Measurements from ENCODE around the gene CYGB. TPM values are rescaled to one million over a fixed set of nuclear protein-coding genes. Genes with fewer than 3 reads are reported as not detected.

The CYGB gene
- 0.95 and 3.3 TPM in 2 replicates for total RNA-seq

DNA sequence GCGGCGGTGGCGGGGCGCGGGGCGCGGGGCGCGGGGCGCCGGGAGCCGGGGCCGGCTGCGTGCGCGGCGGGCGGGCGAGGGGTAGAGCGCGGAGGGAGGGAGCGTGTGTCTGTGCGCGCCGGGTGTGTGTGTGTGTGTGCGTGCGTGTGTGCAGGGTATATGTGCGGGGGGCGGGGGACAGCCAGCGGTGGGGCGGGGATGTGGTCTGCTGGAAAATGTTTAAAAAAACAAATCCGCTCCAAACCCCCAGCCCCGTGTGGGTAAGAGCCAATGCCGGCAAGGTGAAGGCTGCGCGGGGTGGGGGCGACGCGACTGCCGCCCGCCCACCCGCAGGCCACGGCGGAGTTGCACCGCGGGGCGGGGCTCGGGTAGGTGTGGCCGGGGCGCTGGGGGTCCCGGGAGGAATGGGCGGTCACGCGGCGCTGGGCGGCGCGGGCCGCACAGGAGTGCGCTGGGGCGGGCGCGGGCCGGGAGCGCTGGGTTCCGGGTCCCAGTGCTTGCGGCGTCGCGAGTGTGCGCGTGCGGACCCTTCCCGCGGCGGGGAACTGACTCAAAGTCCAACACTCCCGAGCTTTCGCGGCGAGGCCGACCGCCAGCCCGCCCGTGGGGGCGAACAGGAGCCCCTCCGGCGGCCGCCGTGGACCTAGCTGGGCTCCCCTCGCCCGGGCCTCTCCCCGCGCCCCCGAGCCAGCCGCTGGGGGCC, at the start of gene CYGB:
Gene CYGB (minus strand): TSS at position 132 of the 703 bp plus-strand sequence. CDS start 167 bp downstream, outside the sequence.

DNA sequence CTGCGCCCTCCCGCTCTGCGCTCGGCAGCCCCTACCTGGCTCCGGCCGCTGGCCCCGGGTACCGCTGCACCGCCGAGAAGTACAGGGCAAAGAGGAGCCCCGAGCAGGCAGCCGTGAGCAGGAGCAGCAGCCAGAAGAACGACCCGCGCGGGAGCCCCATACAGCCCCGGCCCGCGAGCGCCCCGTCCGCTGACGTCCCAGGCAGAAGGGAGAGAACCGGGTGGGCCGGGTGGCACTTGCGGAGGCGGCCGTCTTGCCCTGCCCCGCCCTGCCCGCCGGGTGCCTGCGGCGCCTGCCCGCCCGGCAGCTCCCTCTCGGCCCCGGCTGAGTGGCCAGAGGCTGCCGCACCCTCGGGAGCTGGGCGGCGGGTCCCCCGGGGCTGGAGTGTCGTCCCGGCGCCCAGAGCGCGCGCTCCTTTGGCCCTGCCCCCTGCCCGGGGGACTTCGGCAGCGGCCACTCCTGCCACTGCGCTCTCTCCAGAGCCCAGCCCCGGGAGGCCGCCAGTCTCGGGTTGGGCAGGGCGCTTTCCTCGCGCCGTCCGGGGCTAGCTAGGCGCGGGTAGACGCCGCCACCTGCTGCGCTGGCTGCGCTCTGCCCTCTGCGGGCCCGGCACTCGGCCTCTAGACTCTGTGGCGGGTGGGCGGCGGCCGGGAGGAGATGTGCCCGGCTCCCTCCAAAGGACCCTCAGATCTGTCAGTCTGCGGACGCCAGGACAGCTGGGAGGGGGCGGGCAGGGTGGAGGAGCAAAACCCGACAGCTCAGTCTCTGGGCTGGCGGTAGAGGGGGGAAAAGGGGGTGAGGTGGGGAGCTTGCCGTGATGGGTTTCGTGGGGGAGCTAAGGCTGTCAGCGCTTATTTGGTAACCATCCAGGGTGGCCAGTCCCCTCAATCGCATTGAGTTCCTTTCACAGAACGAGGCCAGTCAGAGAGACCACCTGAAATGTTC, 48.4 kb upstream of the CYGB start, which contains the start of gene ST6GALNAC2:
Gene ST6GALNAC2 (minus strand): TSS at position 212 of the 945 bp plus-strand sequence. CDS start 52 bp downstream, at position 160.

DNA sequence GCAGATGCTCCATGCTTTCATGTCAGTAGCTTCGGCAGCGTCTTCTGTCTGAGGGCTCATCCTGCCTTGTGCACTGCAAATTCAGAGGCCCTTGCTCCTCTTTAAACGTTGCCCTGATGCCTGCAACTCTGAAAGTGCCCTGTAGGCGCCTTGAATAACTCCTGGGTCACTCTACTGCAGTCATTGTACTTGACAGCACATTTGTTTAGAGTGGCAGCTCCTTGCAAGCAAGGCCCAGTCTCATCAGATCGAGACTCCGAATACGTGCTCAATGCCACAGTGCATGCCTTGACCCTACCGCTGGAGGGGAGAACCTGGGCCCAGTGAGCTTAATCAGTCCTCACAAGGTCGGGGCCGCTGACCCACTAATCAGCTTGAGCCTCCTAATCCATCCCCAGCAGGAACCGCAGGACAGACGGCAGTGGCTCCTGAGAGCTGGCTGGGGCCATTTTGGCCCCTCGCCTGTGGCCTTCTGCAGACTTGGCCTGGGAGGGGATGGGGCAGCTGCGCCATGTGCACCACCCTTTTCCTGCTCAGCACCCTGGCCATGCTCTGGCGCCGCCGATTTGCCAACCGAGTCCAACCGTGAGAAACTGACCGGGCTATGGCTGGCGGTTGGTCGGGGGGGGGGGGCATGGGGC, 2.2 kb upstream of the CYGB start, which contains the start of gene PRCD:
Gene PRCD (plus strand): TSS at position 414 of the 641 bp plus-strand sequence. CDS start 98 bp downstream, at position 512.

DNA sequence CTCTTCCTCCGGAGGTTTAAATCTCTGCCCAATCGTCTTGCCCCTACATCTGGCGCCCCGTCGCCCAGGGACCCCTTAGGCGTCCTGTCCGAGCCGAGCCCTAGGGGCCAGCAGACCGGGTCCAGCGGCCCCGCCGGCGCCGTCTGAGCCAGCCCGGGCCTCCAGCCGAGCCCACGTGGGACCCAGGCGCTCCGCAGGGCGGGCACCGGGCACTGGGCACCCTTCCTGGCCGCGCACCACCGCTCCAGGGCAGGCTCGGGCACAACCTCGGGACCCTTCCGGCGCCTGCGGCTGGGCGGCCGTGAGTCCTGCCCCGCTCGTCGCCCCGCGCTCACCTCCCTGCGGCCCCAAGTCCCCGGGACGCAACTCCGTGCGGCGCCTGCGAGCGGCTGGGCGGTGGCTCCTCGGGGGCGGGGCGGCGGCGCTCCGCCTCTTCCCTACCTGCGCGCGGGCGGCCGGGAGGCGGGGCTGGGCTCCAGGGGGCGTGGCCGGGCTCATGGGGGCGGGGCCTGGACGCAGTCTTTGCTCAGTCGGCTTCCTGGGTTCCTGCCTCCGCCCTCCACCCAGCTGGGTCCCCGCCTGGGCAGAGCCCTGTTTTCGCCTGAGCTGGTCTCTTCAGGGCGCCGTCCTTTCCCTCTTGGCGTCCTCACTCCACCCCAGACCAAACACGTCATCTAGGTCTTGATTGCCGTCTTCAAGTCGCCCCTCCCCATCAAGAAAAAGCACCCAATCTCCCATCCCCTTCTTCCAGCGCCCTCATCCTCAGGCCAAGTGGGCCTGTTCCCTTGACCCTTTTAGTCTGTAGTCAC, 36.3 kb downstream of the CYGB start, which contains the start of gene RHBDF2:
Gene RHBDF2 (minus strand): TSS at position 406 of the 809 bp plus-strand sequence. CDS start 19,899 bp downstream, outside the sequence.

Other genes starting within 250 kb of the CYGB start
- gene QRICH2, start 229.4 kb downstream of the CYGB start, total RNA-seq, result 8.7 and 11.9 TPM in 2 replicates
- 98.3 and 149 TPM in 2 replicates for gene PRPSAP1, start 183.8 kb downstream of the CYGB start, total RNA-seq
- 263 and 383 TPM in 2 replicates for gene SPHK1, start 153.1 kb downstream of the CYGB start, total RNA-seq
- 11.7 and 16.2 TPM in 2 replicates for gene UBE2O, start 84.6 kb downstream of the CYGB start, total RNA-seq
- gene AANAT, start 70.1 kb downstream of the CYGB start, total RNA-seq, result 0.09 TPM in 1 of 2 replicates, not detected in the other
- 7.9 and 9.4 TPM in 2 replicates for gene RHBDF2, start 36.3 kb downstream of the CYGB start, total RNA-seq
- gene PRCD, start 2.3 kb upstream of the CYGB start, total RNA-seq, result 0.17 and 0.54 TPM in 2 replicates
- 0.11 and 0.17 TPM in 2 replicates for gene ST6GALNAC2, start 48.2 kb upstream of the CYGB start, total RNA-seq
- not detected in 2 replicates for gene ST6GALNAC1, start 106.0 kb upstream of the CYGB start, total RNA-seq
- 110 and 145 TPM in 2 replicates for gene MXRA7, start 173.3 kb upstream of the CYGB start, total RNA-seq
- 11.6 and 13.7 TPM in 2 replicates for gene JMJD6, start 188.9 kb upstream of the CYGB start, total RNA-seq
- gene METTL23, start 189.1 kb upstream of the CYGB start, total RNA-seq, result 20.6 and 26.0 TPM in 2 replicates
- gene SRSF2, start 199.6 kb upstream of the CYGB start, total RNA-seq, result 146 and 228 TPM in 2 replicates
- 24.3 and 34.8 TPM in 2 replicates for gene MFSD11, start 200.4 kb upstream of the CYGB start, total RNA-seq

Measured in dermis lymphatic vessel endothelial cell (primary cell).